Coronary artery (tissue), 2 donors: Measurements from ENCODE around the gene BLACAT1.

Experiments used
- DNase-seq: peaks from one replicate; pipeline ENCODE4 v3.0.0-alpha.2; 2017; ENCODE audit warnings: low spot score
- H3K27ac ChIP-seq, 2 donors: fragments of 200-600 bp; sonication (generic); one replicate each; pipeline ENCODE4 v1.5.1; 2016 to 2019
- H3K4me3 ChIP-seq: fragments of 200-600 bp; sonication (generic); 2 replicates; pipeline ENCODE4 v1.5.1; 2016; ENCODE audit warnings: mild to moderate bottlenecking, moderate library complexity
- CTCF ChIP-seq: fragments of 200-600 bp; sonication (generic); IDR thresholded peaks from one replicate; pipeline ENCODE4 v1.5.1; 2019; ENCODE audit warnings: antibody characterized with exemption

Gene BLACAT1

GRCh38 chr1:205455581-205456382, at the start of gene BLACAT1:
TSS of gene BLACAT1 (minus strand) at chr1:205456045.
- no peak within 1 kb of the TSS for H3K27ac ChIP-seq
- H3K4me3 ChIP-seq, result peak within 1 kb of the TSS; percentile 53
- no peak for DNase-seq
- no peak for TF ChIP-seq CTCF

DNA sequence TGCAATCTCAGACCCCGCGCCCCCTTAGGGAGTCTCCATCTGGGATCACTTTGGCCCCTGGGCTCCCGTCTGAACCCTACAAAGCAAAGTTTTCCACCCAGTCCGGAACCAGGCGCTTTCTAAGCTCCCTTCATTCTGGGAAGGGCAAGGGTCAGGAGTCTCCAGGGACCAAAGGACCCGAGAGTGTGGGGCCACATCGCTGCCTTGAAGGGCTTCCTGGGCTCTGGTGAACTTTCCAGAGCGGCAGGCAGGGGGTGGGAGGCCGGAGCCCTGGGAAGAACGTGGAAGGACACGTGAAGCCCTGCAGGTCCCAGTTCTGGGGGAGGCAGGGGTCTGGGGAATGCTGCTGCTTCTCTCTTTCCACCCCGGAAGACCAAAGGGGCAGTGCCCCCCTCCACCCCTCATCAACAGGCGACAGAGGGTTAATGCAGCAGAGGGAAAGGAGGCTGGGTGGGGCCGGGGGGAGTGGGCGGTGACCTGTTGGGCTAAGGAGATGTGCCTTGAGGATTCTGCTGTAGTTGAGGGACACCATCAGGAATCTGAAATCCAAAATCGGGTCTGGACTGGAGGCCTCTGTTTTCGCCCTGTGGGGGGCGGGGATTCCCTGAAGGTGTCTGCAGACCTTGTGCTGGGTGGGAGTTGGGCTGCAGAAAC, 49.4 kb upstream of the BLACAT1 start:
- no peak for TF ChIP-seq CTCF
- peak overlapping the region; percentile 91 for H3K4me3 ChIP-seq
- no peak for DNase-seq
- H3K27ac ChIP-seq, result peak overlapping the region; percentile 61 to 78

DNA sequence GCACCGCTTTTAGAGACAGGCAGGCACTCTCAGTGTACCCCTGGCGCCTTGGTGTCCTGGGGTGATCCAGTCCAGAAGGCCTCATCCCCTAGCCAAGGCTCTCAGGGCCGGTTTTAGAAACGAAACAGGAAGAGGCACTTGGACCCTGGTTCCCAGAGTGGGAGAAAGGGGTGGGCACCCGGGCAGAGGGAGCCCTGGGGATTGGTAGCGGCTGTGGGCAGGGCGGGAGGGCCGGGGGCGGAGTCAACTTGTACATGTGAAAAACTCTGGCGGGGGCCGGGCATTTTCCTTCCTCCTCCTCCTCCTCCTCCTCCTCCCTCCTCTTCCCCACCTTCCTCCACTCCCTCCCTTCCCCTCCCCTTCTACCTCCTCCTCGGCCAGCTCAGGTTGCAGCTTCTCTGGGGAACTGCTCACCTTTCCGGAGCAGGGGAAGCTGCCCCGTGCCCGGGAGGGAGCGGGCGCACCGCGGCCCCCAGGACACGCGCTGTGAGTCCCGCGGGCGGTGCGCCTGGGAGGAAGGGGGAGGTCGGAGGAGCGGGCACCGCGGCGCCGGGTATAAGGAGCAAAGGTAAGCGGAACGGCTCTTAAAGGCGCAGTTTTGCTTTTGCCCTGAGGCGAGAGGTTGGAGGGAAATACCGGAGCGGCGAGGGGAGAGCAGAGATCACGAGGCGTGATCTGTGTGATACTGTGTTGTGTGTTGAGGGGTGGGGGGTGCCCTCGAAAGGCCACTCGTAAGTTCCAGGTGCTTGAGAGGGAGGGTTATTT, 48.6 kb upstream of the BLACAT1 start, which contains the start of gene CDK18:
Gene CDK18, plus strand, starts transcription at position 359 of the 765 bp plus-strand sequence. CDS start 18,499 bp downstream, outside the sequence.
- peak within 1 kb of the TSS; percentile 61 to 78 for H3K27ac ChIP-seq
- TF ChIP-seq CTCF, result no peak
- DNase-seq, result peak; percentile 85

GRCh38 chr1:205502992-205503391, 47.1 kb upstream of the BLACAT1 start:
- DNase-seq, result no peak
- Histone ChIP-seq H3K4me3 (no peak overlapping the region), H3K27ac (no peak overlapping the region)
- no peak for TF ChIP-seq CTCF

More for the DNA sequence above, 48.6 kb upstream of the BLACAT1 start, which contains the start of gene CDK18:
- peak within 1 kb of the TSS; percentile 91 for H3K4me3 ChIP-seq

GRCh38 chr1:205502111-205502810, 46.4 kb upstream of the BLACAT1 start:
- DNase-seq, result no peak
- no peak overlapping the region for H3K27ac ChIP-seq
- H3K4me3 ChIP-seq, result no peak overlapping the region
- TF ChIP-seq CTCF, result no peak
